GM18502 (cell line): Measurements from ENCODE around the gene ZNF689.

Experiments
- ATAC-seq: cut with Tn5 transposase; IDR thresholded peaks from one replicate; pipeline ENCODE4 v1.9.1; 2021; ENCODE audit warnings: mild to moderate bottlenecking; ENCODE audit not compliant: unreplicated experiment, poor library complexity

Gene ZNF689

DNA sequence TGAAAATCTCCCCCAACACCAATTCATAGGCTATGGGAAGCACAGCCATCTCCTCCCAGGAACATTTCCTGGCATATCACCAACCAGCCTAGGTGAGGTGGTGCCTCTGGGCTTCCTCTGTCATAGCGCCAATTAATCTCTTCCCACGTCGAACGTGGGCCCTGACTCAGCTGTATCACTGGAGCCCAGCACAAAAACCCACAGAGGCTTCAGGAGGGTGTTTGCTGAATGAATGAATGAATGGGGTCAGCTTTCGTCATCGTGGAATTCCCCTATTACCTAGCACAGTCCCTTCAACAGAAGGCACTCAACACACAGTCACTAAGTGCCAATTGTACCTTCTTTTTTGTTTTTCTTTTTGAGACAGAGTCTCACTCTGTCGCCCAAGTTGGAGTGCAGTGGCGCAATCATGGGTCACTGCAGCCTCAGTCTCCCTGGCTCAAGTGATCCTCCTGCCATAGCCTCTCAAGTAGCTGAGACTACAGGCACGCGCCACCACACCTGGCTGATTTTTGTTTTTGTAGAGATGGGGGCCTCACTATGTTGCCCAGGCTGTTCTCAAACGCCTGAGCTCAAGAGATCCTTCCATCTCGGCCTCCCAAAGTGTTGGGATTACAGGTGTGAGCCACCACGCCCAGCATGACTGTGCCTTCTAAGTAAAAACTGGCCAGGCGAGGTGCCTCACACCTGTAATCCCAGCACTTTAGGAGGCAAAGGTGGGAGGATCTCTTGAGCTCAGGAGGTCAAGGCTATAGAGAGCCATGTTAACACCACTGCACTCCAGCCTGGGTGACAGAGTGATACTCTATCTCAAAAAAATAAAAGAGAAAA is 42.8 kb downstream of the ZNF689 start:
- no peak for ATAC-seq

DNA sequence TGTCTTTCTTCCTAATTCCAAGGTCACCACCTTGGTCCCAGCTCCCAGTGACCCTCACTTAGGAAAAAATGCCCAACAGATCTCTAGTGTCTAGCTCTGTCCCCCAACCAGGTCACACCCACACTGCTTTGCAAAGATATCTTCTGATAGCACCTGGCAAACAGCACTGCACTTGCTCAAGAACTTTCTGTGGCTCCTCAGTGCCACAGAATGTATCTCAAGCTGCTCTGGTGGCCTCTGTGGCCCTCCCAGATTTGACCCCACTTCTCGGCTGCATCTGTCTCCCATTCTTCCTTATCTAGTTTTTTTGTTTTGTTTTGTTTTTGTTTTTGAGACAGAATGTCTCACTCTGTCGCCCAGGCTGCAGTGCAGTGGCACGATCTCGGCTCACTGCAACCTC is 43.7 kb downstream of the ZNF689 start:
- ATAC-seq, result no peak

DNA sequence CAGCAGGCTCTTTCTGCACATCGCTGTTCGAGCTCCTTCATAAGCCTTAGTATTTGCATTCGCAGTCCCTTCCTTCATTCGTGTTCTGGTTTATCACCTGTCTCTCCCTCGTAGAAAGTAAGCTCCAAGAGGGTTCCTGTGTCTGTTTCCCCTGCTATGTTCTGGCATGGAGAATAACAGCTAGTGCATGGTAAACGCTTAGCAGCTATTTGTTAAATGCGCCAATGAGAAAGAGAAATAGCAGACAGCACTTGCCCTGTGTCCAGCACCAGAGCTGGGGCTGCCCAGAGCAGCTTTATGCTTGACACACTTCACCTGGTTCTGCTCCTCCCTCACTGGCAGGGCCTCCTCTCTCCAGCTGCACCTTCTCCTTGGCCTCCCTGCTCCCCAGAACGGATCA is 44.2 kb downstream of the ZNF689 start:
- ATAC-seq, result no peak

DNA sequence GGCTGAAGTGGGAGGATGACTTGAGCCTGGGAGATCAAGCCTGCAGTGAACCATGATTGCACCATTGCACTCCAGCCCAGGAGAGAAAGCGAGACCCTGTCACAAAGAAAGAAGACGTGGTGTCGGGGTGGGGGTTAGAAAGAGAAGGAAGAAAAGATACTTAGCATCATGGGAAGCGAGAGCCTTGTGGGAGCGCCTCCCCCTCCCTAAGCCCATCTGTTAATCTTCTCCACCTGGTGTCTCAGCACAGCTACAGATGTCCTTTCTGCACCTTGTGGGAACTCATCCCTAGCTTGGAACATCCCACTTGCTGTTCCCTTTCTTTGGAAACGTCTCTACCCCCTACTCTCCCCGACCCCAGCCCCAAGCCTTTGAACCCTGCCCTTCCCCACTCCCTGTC is 44.7 kb downstream of the ZNF689 start:
- no peak for ATAC-seq

DNA sequence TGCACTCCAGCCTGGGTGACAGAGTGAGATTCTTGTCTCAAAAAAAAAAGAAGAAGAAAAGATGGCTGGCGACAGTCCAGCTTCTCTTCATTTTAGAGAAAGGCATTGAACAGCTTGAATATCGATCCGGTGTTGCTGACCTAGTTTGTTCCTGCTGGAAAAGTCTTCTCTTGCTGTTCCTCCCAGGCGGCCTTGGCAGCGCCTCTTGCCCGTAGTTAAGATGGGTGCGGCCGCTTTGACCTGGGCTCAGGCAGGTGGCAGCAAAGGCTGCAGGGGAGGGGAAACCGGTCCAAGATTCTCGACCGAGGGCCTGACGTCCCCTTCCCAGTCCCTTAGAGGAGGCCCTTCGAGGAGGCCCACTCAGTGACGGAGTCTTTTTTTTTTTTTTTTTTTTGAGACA is 48.2 kb downstream of the ZNF689 start:
- no peak for ATAC-seq

DNA sequence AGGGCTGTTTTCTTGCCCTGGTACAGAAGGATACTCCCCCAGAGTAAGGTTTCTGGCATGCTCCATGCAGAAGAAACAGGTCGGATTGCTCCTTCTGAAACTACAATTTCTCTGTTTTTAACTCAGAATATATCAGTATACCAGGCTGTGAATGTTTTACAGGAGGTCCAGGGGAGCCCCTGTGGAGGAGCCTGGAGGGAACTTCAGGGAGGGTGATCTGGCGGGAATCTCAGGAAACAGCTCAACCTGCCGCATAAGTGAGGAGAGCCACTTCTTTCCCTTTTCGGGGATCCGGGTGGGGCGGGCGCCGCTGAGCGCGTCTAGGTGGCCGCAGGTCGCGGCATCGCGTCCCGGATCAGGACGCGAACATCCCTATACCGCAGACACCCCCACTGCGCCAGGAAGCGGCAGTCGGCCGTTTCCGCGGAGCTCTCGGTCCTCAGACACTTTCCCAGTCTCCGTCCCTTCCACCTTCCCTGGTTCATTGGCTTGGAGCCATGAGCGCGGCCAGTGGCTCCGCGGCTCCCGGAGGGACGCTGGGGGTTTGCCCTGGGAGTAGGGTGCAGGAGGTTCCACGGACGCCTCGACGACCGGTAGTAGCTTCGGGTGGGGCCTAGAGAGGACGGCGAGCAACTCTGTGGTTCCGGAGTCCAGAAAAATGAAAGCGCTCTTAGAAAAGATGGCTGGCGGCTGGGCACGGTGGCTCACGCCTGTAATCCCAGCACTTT is 48.9 kb downstream of the ZNF689 start:
- no peak for ATAC-seq

DNA sequence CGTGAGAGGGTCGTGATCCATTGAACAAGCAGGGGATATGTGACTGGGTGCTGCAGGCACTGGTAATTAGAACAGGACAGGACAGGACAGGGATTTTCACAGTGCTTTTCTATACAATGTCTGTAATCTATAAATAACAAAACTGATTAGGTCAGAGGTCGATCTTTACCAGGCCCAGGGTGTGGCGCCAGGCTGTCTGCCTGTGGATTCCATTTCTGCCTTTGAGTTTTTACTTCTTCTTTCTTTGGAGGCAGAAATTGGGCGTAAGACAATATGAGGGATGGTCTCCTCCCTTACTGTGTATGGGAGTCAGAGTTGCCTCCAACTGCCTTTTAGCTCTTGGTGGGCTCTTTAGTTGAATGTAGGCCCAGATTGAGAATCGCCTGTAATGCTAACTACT is 50.5 kb downstream of the ZNF689 start:
- ATAC-seq, result no peak

DNA sequence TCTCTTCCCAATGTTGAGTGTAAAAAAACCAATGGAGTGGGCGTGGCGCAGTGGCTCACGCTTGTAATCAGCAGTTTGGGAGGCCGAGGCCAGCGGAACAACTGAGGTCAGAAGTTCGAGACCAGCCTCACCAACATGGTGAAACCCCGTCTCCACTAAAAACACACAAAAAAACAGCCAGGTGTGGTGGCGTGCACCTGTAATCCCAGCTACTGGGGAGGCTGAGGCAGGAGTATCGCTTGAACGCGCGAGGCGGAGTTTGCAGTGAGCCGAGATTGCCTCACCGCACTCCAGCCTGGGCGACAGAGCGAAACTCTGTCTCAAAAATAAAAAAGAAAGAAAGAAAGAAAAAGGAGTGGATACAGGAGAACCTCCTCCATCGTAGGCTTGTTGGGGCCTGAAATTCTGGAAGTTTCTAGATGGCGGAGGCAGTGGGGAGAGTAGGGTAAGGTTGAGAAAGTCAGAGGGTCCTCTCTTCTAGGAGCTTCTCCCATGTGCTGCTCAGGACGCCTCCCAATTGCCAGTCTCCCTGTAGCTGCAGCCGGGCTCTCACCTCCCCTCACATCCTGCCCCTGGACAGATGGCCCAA is 51.3 kb downstream of the ZNF689 start:
- ATAC-seq, result no peak

DNA sequence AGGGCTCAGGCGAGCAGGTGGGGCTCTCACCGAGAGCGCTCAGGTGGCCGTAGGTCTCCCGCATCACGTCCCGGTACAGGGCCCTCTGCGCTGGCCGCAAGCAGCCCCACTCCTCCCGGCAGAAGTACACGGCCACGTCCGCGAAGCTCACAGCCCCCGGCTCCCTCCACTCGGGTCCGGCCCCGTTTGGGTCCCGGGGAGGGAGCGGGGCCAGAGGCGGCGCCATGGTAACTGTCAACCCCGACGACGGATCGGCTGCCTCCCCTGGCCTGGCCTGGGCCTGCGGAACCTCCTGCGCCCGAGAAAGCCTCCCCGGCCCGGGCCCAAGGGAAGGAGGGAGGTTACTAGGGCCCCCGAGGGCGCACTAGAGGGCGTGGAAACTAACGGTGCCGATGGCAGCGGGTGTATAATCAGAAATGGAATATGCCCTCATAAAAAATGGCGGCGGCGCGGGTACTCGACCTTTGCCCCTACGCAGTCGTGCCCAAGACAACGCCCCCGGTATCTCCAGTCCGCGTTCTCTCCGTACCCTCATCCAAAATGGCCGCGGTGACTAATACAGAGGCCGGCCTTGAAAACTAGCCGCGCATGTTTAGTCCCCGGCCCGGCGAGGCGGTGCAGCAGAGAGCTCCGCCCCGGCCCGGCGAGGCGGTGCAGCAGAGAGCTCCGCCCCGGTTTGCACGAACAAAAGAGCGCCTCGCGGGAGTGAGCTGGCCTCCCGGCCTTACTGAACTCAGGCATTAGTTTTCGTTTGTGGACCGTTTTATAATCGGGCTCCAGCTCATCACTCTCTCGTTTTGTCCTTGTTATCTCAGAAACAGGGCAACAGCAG is 52.0 kb downstream of the ZNF689 start, which contains the start of gene ZNF764:
ZNF764 (minus strand) TSS at position 418 of the 832 bp plus-strand sequence; CDS start at position 226, 192 bp downstream.
- peak; percentile 88 for ATAC-seq

DNA sequence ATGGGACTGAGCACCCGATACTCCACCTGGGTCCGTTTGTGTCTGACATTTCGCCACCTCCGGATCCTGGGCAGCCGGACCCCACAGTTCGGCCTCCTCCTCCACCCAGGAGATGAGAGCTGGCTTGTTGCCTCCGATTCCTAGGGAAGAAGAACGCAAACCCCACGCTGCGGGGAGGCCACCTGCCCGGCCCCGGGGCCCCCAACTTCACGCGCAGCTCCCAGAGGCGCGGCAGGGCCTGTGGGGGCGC is 52.6 kb downstream of the ZNF689 start:
- no peak for ATAC-seq

DNA sequence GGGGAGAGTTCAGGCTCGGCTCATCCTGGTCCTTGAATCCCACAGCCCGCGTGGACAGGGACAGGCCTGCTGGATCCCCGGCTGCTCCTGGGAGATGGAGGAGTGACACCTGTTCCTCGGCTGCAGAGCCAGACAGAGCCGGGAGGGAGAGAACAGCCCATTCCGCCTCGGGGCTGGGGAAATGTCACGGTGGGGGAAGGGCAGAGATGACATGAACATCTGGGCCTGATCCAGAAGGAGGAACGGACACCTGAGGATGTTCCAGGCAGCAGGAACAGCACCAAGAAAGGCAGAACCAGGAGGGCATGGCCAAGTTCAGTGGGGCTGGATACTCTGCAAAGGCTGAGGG is 54.1 kb downstream of the ZNF689 start:
- ATAC-seq, result no peak

DNA sequence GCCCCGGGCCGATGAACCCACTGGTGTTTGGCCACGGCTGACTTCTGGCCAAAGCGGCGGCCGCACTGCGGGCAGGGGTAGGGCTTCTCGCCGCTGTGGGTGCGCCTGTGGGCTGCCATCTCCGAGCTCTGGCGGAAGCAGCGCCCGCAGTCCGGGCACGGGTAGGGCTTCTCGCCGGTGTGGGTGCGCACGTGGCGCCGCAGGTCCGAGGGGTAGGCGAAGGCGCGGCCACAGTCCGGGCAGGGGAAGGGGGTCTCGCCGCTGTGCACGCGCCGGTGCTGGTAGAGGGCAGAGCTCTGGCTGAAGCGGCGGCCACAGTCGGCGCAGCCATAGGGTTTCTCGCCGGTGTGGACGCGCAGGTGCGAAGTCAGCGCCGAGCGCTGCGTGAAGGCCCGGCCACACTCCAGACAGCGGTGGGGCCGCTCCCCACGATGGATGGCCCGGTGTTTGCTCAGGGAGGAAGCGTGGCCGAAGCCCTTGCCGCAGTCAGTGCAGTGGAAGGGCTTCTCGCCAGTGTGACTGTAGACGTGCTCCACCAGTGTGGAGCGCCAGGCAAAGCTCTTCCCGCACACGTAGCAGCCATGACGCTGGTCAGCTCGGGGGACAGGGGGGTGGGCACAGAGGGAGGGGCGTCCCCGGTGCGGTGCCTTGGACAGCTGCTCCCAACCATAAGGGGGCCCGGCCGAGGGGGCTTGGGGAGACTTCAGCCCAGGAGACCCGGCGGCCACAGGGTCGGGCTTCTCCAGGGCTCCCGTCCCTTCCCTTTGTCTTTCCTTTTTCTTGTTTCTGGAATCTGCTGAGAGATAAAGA is 54.7 kb downstream of the ZNF689 start:
- no peak for ATAC-seq

DNA sequence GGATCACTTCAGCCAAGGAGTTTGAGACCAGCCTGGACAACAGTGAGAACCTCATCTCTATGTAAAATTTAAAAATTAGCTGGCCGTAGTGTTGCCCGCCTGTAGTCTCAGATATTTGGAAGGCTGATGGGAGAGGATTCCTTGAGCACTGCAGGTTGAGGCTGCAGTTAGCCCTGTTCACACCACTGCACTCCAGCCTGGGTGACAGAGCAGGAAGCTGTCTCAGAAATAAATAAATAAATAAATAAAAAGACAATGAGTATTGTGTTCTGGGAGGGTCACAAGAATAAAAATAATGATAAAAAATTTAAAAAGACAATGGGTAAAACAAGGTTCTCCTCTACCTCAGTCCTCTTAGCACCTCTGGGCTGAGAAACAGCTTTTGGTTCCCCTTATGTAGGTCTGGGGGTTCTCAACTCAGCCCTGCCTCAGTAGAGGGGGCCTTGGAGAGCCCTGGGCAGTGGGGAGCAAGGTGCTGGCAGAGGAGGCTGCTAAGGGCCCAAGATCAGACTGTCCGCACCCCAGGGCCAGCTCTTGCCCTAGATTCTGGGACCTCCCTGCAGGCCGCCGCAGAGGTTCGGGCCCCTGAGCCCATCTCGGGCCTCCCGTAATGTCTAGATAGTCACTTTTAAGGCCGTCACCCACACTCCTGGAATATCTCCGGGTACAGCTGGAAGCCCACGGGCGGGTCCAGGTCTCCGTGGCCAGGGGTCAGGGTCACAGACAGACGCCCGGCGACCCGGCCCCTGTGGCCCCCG is 55.5 kb downstream of the ZNF689 start:
- no peak for ATAC-seq

DNA sequence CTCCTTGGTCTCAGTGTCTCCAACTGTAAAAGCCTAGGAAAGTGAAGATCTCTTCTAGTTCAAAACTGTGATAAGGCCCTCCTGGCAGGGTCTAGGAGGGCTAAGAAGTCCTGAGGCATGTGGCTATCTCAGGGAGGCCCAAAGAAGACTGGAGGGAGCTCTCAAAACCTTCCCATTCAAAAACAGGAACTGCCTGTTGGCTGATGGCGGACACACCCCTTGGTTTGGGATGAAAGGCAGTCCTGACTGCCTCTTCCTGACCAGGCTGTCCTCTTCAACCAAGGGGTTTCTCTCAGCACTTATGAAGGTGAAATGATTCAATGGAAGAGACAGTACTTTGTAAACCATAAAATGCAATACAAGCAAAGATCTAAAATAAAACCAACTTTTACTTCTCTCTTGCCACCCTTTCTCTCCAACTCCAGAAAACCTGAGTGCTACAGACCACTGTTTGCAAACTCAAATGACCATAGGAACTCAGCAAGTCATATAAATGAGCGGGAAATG is 56.7 kb downstream of the ZNF689 start:
- no peak for ATAC-seq

DNA sequence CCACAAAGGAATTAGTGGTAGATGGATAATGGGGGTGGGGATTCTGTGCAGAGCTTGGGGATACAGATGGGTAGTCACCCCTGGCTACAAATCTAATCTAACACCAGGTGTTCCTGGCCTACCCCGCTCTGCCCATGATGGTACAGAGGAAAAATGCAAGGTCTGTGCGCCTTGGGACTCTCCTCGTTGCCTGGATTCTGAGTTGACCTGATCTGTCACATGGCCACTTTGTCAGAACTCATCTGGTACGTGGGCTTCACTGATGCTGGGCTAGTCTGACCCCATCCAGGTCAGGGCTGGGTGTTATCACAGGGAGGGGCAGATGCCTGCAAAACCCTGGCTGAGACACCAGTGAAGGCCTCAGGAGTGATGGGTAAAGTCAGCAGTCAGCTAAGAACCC is 57.2 kb downstream of the ZNF689 start:
- no peak for ATAC-seq
